COR-L47 (cell line): ENCODE measurements around the gene EEF1AKMT4.
A peak's percentile ranks its signal among the peaks of the same experiment; 100 is the strongest.

Experiments used
- DNase-seq: peaks from one replicate; lab custom pipeline; 2025; lab: John Stamatoyannopoulos, UW

EEF1AKMT4 gene

DNA sequence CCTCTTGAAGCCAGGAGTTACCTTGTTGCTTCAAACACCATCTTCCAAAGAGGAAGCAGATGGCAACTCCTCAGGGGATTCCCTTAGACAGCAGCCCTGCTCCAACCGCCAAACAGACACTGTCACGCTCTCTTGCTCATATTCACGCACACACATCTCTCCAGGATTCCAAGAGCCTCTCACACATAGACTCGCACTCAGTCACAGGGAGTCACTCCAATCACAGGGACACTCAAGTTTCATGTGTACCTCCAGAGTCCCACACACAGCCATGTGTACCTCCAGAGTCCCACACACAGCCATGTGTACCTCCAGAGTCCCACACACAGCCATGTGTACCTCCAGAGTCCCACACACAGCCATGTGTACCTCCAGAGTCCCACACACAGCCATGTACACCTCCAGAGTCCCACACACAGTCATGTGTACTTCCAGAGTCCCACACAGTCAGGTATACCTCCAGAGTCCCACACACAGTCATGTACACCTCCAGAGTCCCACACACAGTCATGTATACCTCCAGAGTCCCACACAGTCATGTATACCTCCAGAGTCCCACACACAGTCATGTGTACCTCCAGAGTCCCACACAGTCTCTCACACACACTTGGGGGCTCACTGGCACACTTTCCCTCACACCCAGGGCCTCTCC lies 14.0 kb upstream of the EEF1AKMT4 start:
- no peak for DNase-seq

DNA sequence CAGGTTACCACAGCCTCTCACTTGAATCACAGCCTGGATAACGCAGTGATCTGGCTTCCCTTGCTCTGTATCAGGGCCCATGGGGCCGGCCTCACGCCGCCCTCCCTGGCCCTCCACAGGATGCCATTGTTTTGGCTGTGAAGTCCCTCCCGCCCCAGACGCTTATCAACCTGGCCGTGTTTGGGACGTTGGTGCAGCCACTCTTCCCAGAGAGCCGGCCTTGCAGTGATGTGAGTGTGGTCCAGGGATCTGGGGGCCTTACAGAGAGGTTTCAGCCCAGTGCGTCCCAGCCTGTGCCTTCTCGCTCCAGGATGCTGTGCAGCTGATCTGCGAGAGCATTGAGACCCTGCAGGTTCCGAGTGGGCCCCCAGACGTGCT lies 13.4 kb upstream of the EEF1AKMT4 start:
- no peak for DNase-seq

GRCh38 chr3:184236636-184237035 lies 12.8 kb upstream of the EEF1AKMT4 start:
- DNase-seq: no peak

DNA sequence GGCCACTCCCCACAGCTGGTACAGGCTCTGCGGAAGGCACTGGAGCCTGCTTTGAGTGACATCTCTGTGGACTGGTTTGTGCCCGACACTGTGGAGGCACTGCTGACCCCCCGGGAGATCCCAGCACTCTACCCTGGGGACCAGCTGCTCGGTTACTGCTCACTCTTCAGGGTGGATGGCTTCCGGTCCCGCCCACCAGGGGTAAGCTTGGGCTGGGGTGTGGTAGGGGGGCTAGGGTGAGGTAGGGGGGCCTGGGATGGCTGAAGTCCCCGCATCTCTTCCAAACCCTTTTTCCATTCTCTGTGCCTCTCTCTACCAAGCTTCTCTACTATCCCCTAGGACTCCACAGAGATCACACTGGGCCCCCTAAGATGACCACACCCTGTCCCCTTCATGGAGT lies 12.3 kb upstream of the EEF1AKMT4 start:
- DNase-seq: no peak

DNA sequence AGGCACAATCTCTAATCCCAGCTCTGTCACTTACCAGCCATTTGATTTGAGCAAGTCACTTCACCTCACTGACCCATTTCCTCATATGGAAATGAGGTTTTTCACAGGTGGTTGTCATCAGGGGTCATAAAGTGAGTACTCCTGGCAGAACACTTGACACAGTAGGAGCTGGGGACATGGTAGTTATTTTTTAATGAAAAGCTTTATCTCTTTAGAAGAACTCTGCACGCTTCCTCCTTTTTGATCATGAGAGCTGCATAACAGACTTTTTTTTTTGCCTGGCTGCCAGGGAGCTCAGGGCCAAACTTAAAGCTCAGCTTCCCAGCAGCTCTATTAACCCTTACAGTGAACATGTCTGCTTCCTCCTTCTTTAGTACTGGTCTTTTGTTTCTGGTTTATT lies 11.7 kb upstream of the EEF1AKMT4 start:
- DNase-seq: no peak

DNA sequence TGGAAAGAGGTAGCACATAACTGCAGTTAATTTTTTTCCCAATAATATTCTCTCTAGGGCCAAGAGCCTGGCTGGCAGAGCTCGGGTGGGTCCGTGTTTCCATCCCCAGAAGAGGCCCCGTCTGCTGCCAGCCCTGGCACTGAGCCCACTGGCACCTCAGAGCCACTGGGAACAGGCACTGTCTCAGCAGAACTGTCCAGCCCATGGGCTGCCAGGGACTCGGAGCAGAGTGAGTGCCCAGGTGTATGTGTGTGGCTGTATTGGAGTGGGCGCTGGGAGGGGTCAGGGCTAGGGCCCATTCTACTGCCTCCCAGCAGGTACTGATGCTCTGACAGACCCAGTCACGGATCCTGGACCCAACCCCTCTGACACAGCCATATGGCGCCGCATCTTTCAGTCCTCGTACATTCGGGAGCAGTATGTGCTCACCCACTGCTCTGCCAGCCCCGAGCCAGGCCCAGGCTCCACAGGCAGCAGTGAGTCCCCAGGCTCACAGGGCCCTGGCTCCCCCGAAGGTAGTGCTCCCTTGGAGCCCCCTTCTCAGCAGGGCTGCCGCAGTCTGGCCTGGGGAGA lies 11.1 kb upstream of the EEF1AKMT4 start:
- DNase-seq: no peak

- no peak for DNase-seq
Measured at GRCh38 chr3:184239221-184239620, 10.3 kb upstream of the EEF1AKMT4 start.

GRCh38 chr3:184239708-184240107 lies 9.8 kb upstream of the EEF1AKMT4 start:
- DNase-seq: no peak

- DNase-seq: no peak
Measured at GRCh38 chr3:184240384-184241140, 8.9 kb upstream of the EEF1AKMT4 start.

- no peak for DNase-seq
Measured at GRCh38 chr3:184241141-184241446, 8.4 kb upstream of the EEF1AKMT4 start.

- DNase-seq: peak; percentile 18
Measured at GRCh38 chr3:184241447-184242296, 7.8 kb upstream of the EEF1AKMT4 start.

DNA sequence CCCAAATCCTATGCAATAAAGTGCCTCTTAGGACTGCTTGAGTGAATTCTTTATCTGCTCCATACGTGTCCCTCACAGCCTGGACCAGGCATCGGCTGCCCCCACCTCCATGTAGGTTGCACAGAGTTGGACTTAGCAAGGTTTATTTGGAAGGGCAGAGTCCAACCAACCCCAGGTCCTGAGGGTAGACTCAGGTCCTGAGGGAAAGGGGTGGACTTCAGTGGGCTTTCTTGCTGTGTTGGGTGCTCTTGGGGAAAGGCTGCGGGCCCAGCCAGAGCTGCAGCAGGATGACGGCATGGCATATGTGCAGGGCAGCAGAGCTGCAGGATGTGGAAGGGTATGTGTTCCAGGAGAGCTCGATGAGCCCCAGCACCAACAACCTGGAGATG lies 7.2 kb upstream of the EEF1AKMT4 start:
- DNase-seq: no peak

- peak; percentile 92 for DNase-seq
Measured at GRCh38 chr3:184248454-184249411, 739 bp upstream of the EEF1AKMT4 start, which contains the start of gene ALG3. ALG3 (minus strand) TSS chr3:184248962; CDS start chr3:184248940, 22 bp downstream.

GRCh38 chr3:184250167-184250828 lies 826 bp downstream of the EEF1AKMT4 start:
- DNase-seq: peak; percentile 94

- DNase-seq: no peak
Measured at GRCh38 chr3:184255291-184256039, 6.0 kb downstream of the EEF1AKMT4 start.

DNA sequence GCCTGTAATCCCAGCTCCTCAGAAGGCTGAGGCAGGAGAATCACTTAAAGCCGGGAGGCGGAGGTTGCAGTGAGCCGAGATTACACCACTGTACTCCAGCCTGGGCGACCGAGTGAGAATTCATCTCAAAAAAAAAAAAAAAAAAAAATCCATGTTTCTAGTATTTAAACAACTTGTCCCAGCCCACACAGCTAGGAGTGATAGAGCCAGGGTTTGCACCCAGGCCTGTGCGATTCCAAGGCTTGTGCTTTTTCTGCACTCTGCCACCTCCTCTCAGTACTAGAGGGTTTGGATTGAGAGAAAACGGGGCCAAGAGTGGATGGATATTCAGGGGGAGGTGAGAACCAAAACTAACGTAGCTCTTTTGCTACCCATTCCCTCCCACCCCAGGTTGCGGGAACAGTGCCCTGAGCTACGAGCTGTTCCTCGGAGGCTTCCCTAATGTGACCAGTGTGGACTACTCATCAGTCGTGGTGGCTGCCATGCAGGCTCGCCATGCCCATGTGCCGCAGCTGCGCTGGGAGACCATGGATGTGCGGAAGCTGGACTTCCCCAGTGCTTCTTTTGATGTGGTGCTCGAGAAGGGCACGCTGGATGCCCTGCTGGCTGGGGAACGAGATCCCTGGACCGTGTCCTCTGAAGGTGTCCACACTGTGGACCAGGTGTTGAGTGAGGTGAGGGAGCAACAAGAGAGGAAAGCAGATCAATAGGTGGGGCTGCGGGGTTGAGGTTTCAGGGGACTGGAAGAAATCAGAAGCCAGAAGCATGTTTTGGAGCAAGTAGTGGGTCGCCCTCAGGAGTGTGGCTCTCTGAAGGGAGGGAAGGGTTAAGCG lies 7.8 kb downstream of the EEF1AKMT4 start:
- DNase-seq: no peak

DNA sequence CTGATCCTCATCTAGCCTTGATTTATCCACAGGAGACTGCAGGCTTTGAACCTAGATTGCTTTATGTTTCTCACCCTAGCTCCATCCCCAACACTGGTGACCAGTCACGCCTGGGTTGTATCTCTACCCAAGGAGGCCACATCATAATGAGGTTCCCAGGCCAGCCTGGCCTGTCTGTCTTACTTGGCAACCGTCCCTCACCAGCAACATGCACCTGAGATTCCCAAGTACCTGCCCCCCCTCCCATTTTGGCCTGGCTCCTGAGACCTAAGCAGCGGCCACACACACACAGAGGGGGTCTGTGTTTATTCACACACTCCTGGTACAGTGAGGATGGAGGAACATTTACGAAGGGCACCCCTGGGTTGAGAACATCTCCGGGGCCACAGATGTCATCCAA lies 9.5 kb downstream of the EEF1AKMT4 start:
- DNase-seq: no peak

DNA sequence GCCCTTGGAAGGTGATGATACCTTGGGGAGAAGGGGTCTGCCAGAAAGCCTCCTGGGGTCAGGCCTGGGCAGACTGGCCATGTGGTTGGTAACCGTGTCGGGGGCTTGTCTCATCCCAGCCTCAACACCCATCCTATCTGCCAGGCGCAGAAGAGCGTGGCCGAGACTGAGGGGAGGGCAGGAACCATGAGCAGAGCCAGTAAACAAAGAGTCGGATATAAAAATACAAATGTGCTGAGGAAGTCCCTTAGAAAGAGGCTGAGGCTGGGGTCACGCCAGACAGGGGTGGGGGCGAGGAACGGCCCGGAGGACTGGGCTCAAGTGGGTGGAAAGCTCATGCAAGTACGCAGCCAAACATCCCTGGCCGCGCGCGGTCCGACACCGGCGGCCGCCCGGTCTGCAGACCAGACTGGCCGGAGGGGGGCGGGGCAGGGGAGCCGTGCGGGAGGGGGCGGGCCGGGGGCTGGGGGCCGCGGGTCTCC lies 10.0 kb downstream of the EEF1AKMT4 start:
- no peak for DNase-seq
